HepG2 (cell line): Measurements from ENCODE around the gene COX4I2.

Source experiments
- FOSL1 ChIP-seq: sonication (generic); formaldehyde crosslinking; IDR thresholded peaks from 2 replicates; pipeline ENCODE4 v1.9.0; 2021; ENCODE audit warnings: missing genetic modification reagents, borderline replicate concordance
- FOXP1 ChIP-seq, 2 experiments: fragments of 450-650 bp in 1 of 2; IDR thresholded peaks; 2 replicates each; pipeline ENCODE4 v1.6.1; 2017 to 2018; ENCODE audit warnings: antibody characterized with exemption in 1 of 2
- GLMP ChIP-seq: sonication (generic); formaldehyde crosslinking; IDR thresholded peaks from 2 replicates; pipeline ENCODE4 v1.9.0; 2021; ENCODE audit warnings: missing genetic modification reagents, mild to moderate bottlenecking, borderline replicate concordance
- MXI1 ChIP-seq: IDR thresholded peaks from 3 replicates; pipeline ENCODE4 v1.6.1; 2012; ENCODE audit warnings: low read depth, low read length, inconsistent platforms, borderline replicate concordance
- POLR2A ChIP-seq, 2 experiments: IDR thresholded peaks; 2 replicates each; pipeline ENCODE4 v1.6.1; 2011; ENCODE audit warnings: low read depth in 2 of 2, low read length in 2 of 2, mild to moderate bottlenecking in 1 of 2, moderate library complexity in 1 of 2; ENCODE audit not compliant: insufficient read depth in 1 of 2
- RAD21 ChIP-seq: fragments of 450-650 bp; formaldehyde crosslinking; IDR thresholded peaks from 2 replicates; pipeline ENCODE4 v1.5.0; 2020; ENCODE audit warnings: mild to moderate bottlenecking
- SP1 ChIP-seq, 2 experiments: fragments of 450-650 bp in 1 of 2; sonication (generic) in 1 of 2; formaldehyde crosslinking in 1 of 2; IDR thresholded peaks; 2 replicates each; pipeline versions ENCODE4 v1.4.0 to v1.6.1; 2016 to 2020; ENCODE audit warnings: missing genetic modification reagents in 1 of 2
- ZFY ChIP-seq: sonication (generic); formaldehyde crosslinking; IDR thresholded peaks from 2 replicates; pipeline ENCODE4 v1.4.0; 2020; ENCODE audit warnings: missing genetic modification reagents
- ZNF660 ChIP-seq: sonication (generic); formaldehyde crosslinking; IDR thresholded peaks from 2 replicates; pipeline ENCODE4 v1.5.1; 2020; ENCODE audit warnings: mild to moderate bottlenecking, low read depth, missing genetic modification reagents, borderline replicate concordance

GRCh38 chr20:31681128-31681727 is 43.5 kb downstream of the COX4I2 start:
- TF ChIP-seq RAD21 (no peak), ZNF660 (CRISPR knock-in tag) (no peak), MXI1 (no peak), FOSL1 (CRISPR knock-in tag) (no peak), ZFY (CRISPR knock-in tag) (no peak), POLR2A (IDR thresholded peaks at IDR 0.05; ENCODE audit: insufficient read depth in 1 of 2, low read depth in 2 of 2, low read length in 2 of 2) (no peak; a peak in 1 of 4 replicates), FOXP1 (IDR thresholded peaks at IDR 0.05) (no peak), FOXP1 (CRISPR knock-in tag; IDR thresholded peaks at IDR 0.05) (no peak), SP1 (IDR thresholded peaks at IDR 0.05) (no peak), SP1 (CRISPR knock-in tag; IDR thresholded peaks at IDR 0.05) (no peak), GLMP (CRISPR knock-in tag) (no peak)
